Neuron (in vitro differentiated cells): ENCODE data around the gene CARD8.
"Not testable (repeated sequence)": the region's sequence is repeated elsewhere in the genome, so short reads cannot be mapped to it uniquely, and the experiment has no call there.

Source experiments
- H2AFZ ChIP-seq: one replicate; pipeline ENCODE4 v1.6.1; 2013; ENCODE audit warnings: low read depth, mild to moderate bottlenecking, inconsistent platforms, low read length, moderate library complexity
- H3K27me3 ChIP-seq: one replicate; pipeline ENCODE4 v1.6.1; 2013; ENCODE audit warnings: low read length; ENCODE audit not compliant: insufficient read depth
- H3K36me3 ChIP-seq: one replicate; pipeline ENCODE4 v1.6.1; 2013; ENCODE audit warnings: low read length; ENCODE audit not compliant: insufficient read depth
- H3K4me1 ChIP-seq: one replicate; pipeline ENCODE4 v1.6.1; 2013; ENCODE audit warnings: low read length; ENCODE audit not compliant: insufficient read depth
- H3K4me3 ChIP-seq: 2 replicates; pipeline ENCODE4 v1.5.1; 2013; ENCODE audit warnings: mild to moderate bottlenecking, low read length, moderate library complexity
- H3K9me3 ChIP-seq: one replicate; pipeline ENCODE4 v1.6.1; 2013; ENCODE audit warnings: low read length

The CARD8 gene

GRCh38 chr19:48255376-48256303, at the start of gene CARD8:
Gene CARD8, minus strand, starts transcription at chr19:48255912. Its CDS starts 14,892 bp downstream, at chr19:48241020.
- H3K27me3 ChIP-seq: no peaks in the 10 kb centered on the region
- H2AFZ ChIP-seq: peak within 1 kb of the TSS; percentile 66
- peaks cover 4% of the 10 kb centered on the region for H3K36me3 ChIP-seq
- no peaks in the 10 kb centered on the region for H3K9me3 ChIP-seq
- peak within 1 kb of the TSS; percentile 64 for H3K4me3 ChIP-seq
- H3K4me1 ChIP-seq: peaks cover 9% of the 10 kb centered on the region

GRCh38 chr19:48303866-48304265, 48.2 kb upstream of the CARD8 start:
- Histone ChIP-seq H3K9me3 (peaks cover 1% of the 10 kb centered on the region), H2AFZ (no peak overlapping the region), H3K27me3 (no peaks in the 10 kb centered on the region), H3K36me3 (no peaks in the 10 kb centered on the region), H3K4me1 (peaks cover under 1% of the 10 kb centered on the region), H3K4me3 (no peak overlapping the region)

GRCh38 chr19:48303367-48303766, 47.7 kb upstream of the CARD8 start:
- H2AFZ ChIP-seq: no peak overlapping the region
- H3K4me3 ChIP-seq: no peak overlapping the region
- H3K9me3 ChIP-seq: peaks cover 1% of the 10 kb centered on the region
- no peaks in the 10 kb centered on the region for H3K36me3 ChIP-seq
- H3K27me3 ChIP-seq: no peaks in the 10 kb centered on the region
- no peaks in the 10 kb centered on the region for H3K4me1 ChIP-seq

GRCh38 chr19:48302600-48302959, 46.9 kb upstream of the CARD8 start:
- Histone ChIP-seq H3K9me3 (peaks cover 1% of the 10 kb centered on the region), H3K4me1 (no peaks in the 10 kb centered on the region), H3K36me3 (no peaks in the 10 kb centered on the region), H3K4me3 (no peak overlapping the region), H2AFZ (no peak overlapping the region), H3K27me3 (no peaks in the 10 kb centered on the region)

- no peaks in the 10 kb centered on the region for H3K36me3 ChIP-seq
- no peaks in the 10 kb centered on the region for H3K4me1 ChIP-seq
- no peak overlapping the region for H3K4me3 ChIP-seq
These were observed 46.3 kb upstream of the CARD8 start for GRCh38 chr19:48301886-48302599.

GRCh38 chr19:48297975-48298374, 42.3 kb upstream of the CARD8 start:
- Histone ChIP-seq H3K4me3 (no peak overlapping the region), H3K4me1 (no peaks in the 10 kb centered on the region), H3K36me3 (no peaks in the 10 kb centered on the region), H3K9me3 (peaks cover 1% of the 10 kb centered on the region), H3K27me3 (no peaks in the 10 kb centered on the region), H2AFZ (no peak overlapping the region)

More at GRCh38 chr19:48301886-48302599, 46.3 kb upstream of the CARD8 start:
- peaks cover 1% of the 10 kb centered on the region for H3K9me3 ChIP-seq
- no peaks in the 10 kb centered on the region for H3K27me3 ChIP-seq
- no peak overlapping the region for H2AFZ ChIP-seq

GRCh38 chr19:48296963-48297734, 41.4 kb upstream of the CARD8 start:
- Histone ChIP-seq H3K4me3 (no peak overlapping the region), H3K4me1 (no peaks in the 10 kb centered on the region), H2AFZ (no peak overlapping the region), H3K9me3 (no peaks in the 10 kb centered on the region), H3K27me3 (no peaks in the 10 kb centered on the region), H3K36me3 (no peaks in the 10 kb centered on the region)

- Histone ChIP-seq H3K27me3 (no peaks in the 10 kb centered on the region), H3K9me3 (no peaks in the 10 kb centered on the region), H2AFZ (no peak overlapping the region), H3K4me1 (no peaks in the 10 kb centered on the region), H3K36me3 (no peaks in the 10 kb centered on the region), H3K4me3 (no peak overlapping the region)
These were observed 39.7 kb upstream of the CARD8 start for GRCh38 chr19:48295458-48295857.

GRCh38 chr19:48292798-48293197, 37.1 kb upstream of the CARD8 start:
- no peaks in the 10 kb centered on the region for H3K36me3 ChIP-seq
- no peaks in the 10 kb centered on the region for H3K27me3 ChIP-seq
- H3K4me3 ChIP-seq: no peak overlapping the region
- H3K4me1 ChIP-seq: peaks cover 3% of the 10 kb centered on the region
- H3K9me3 ChIP-seq: no peaks in the 10 kb centered on the region
- no peak overlapping the region for H2AFZ ChIP-seq

- H3K4me3 ChIP-seq, H3K36me3 ChIP-seq: not testable (repeated sequence)
These were observed 35.7 kb upstream of the CARD8 start for GRCh38 chr19:48291489-48291815.

GRCh38 chr19:48290771-48291488, 35.2 kb upstream of the CARD8 start:
- H2AFZ ChIP-seq: peak overlapping the region; percentile 27
- peaks cover 12% of the 10 kb centered on the region for H3K36me3 ChIP-seq
- no peaks in the 10 kb centered on the region for H3K27me3 ChIP-seq
- H3K4me1 ChIP-seq: peaks cover 3% of the 10 kb centered on the region
- H3K4me3 ChIP-seq: peak overlapping the region; percentile 31
- H3K9me3 ChIP-seq: peaks cover 8% of the 10 kb centered on the region

More at GRCh38 chr19:48291489-48291815, 35.7 kb upstream of the CARD8 start:
- not testable (repeated sequence) for H3K27me3 ChIP-seq, H3K9me3 ChIP-seq, H2AFZ ChIP-seq, H3K4me1 ChIP-seq

- H3K36me3 ChIP-seq: peaks cover 17% of the 10 kb centered on the region
- H3K27me3 ChIP-seq: no peaks in the 10 kb centered on the region
- peaks cover 11% of the 10 kb centered on the region for H3K9me3 ChIP-seq
- H2AFZ ChIP-seq: no peak overlapping the region
- no peak overlapping the region for H3K4me3 ChIP-seq
- H3K4me1 ChIP-seq: peaks cover 3% of the 10 kb centered on the region
These were observed 34.7 kb upstream of the CARD8 start for GRCh38 chr19:48290401-48290770.
